Endodermal cell (in vitro differentiated cells): Measurements from ENCODE around the gene SNX12. TPM values are rescaled to one million over a fixed set of nuclear protein-coding genes. Genes with fewer than 3 reads are reported as not detected.

Experiments used
- DNase-seq: peaks from one replicate; pipeline ENCODE4 v3.0.0-alpha.2; 2017
- H3K27ac ChIP-seq: 2 replicates; pipeline ENCODE4 v1.5.1; 2013; ENCODE audit warnings: mild to moderate bottlenecking, low read depth, low read length, moderate library complexity
- H3K27me3 ChIP-seq: 2 replicates; pipeline ENCODE4 v1.6.1; 2013; ENCODE audit warnings: mild to moderate bottlenecking, low read length, moderate library complexity; ENCODE audit not compliant: insufficient read depth, control insufficient read depth, poor library complexity, severe bottlenecking
- H3K36me3 ChIP-seq: 2 replicates; pipeline ENCODE4 v1.7.0; 2013; ENCODE audit warnings: mild to moderate bottlenecking, low read length, moderate library complexity; ENCODE audit not compliant: control insufficient read depth, insufficient read depth
- H3K4me1 ChIP-seq: one replicate; pipeline ENCODE4 v1.7.0; 2013; ENCODE audit warnings: low read length; ENCODE audit not compliant: control insufficient read depth, insufficient read depth
- H3K4me3 ChIP-seq: 2 replicates; pipeline ENCODE4 v1.5.1; 2013; ENCODE audit warnings: mild to moderate bottlenecking, low read length, moderate library complexity
- H3K9ac ChIP-seq: 2 replicates; pipeline ENCODE4 v1.6.1; 2013; ENCODE audit warnings: mild to moderate bottlenecking, low read length, moderate library complexity; ENCODE audit not compliant: poor library complexity, severe bottlenecking; ENCODE audit errors: extremely low read depth
- H3K9me3 ChIP-seq: 2 replicates; pipeline ENCODE4 v1.6.1; 2013; ENCODE audit warnings: mild to moderate bottlenecking, low read length, moderate library complexity; ENCODE audit not compliant: control insufficient read depth
- H3K27ac Mint-ChIP-seq: 2 replicates; pipeline ENCODE4 v1.8.0; 2020; ENCODE audit warnings: mixed read lengths
- H3K27me3 Mint-ChIP-seq: 2 replicates; pipeline ENCODE4 v1.8.0; 2021; ENCODE audit warnings: mild to moderate bottlenecking, mixed read lengths; ENCODE audit not compliant: insufficient read depth
- H3K36me3 Mint-ChIP-seq: 2 replicates; pipeline ENCODE4 v1.8.0; 2020; ENCODE audit warnings: low read depth, mixed read lengths
- H3K4me1 Mint-ChIP-seq: 2 replicates; pipeline ENCODE4 v1.8.0; 2020; ENCODE audit warnings: mixed read lengths
- H3K4me3 Mint-ChIP-seq: 2 replicates; pipeline ENCODE4 v1.8.0; 2020; ENCODE audit warnings: mild to moderate bottlenecking, moderate library complexity, mixed read lengths
- H3K9me3 Mint-ChIP-seq: 2 replicates; pipeline ENCODE4 v1.8.0; 2020; ENCODE audit warnings: mild to moderate bottlenecking, mixed read lengths
- CTCF ChIP-seq: fragments of 200-600 bp; sonication (generic); conservative IDR thresholded peaks from 2 replicates; pipeline ENCODE4 v1.5.0; 2021; ENCODE audit warnings: antibody characterized with exemption, mild to moderate bottlenecking
- WGBS, 2 experiments: methylation state at CpG; one replicate each; pipeline versions ENCODE4 v1.1.5 to v1.1.7; 2013; ENCODE audit warnings: missing lambda C conversion rate in 2 of 2, mixed read lengths in 1 of 2; ENCODE audit not compliant: insufficient coverage in 1 of 2, insufficient read length in 1 of 2; 5-methylcytosine and 5-hydroxymethylcytosine counted together
- total RNA-seq, 2 donors: library from RNA; stranded (reverse); fragmentation: NEBNext Ultra II Directional in 1 of 2; extraction: Animal tissue kit (Norgen Biotek cat#: 25700) in 1 of 2; gene quantifications; 2 replicates in 1 of 2; 3 replicates in 1 of 2; pipeline ENCODE4 v1.2.1, GENCODE V29; 2021

Gene SNX12
- total RNA-seq, 2 donors from 2014 or later: 50.3 to 51.0 TPM

GRCh38 chrX:71067089-71067488 lies 1.0 kb downstream of the SNX12 start:
- H3K27ac Mint-ChIP-seq: peak overlapping the region; percentile 78
- no peak for DNase-seq
- TF ChIP-seq CTCF: no peak
- H3K27me3 ChIP-seq: no peaks in the 10 kb centered on the region
- no peak overlapping the region for H3K27ac ChIP-seq
- peaks cover 8% of the 10 kb centered on the region for H3K36me3 Mint-ChIP-seq
- H3K9ac ChIP-seq: peak overlapping the region; percentile 31
- no peaks in the 10 kb centered on the region for H3K27me3 Mint-ChIP-seq
- no peaks in the 10 kb centered on the region for H3K4me1 ChIP-seq
- peak overlapping the region; percentile 90 for H3K4me3 Mint-ChIP-seq
- WGBS, 2 experiments: 0 to 26% methylated on average over 1 to 2 of the region's 2 CpGs
- peak overlapping the region; percentile 87 for H3K4me3 ChIP-seq
- H3K9me3 Mint-ChIP-seq: peaks cover 35% of the 10 kb centered on the region
- no peaks in the 10 kb centered on the region for H3K4me1 Mint-ChIP-seq
- peaks cover 6% of the 10 kb centered on the region for H3K36me3 ChIP-seq
- H3K9me3 ChIP-seq: no peaks in the 10 kb centered on the region

- no peaks in the 10 kb centered on the region for H3K27me3 ChIP-seq
- H3K27ac ChIP-seq: no peak overlapping the region
- no peaks in the 10 kb centered on the region for H3K4me1 ChIP-seq
- no peak for TF ChIP-seq CTCF
- Mint-ChIP-seq H3K27me3 (no peaks in the 10 kb centered on the region), H3K9me3 (peaks cover 34% of the 10 kb centered on the region), H3K36me3 (peaks cover 21% of the 10 kb centered on the region), H3K4me3 (no peak overlapping the region), H3K27ac (no peak overlapping the region), H3K4me1 (no peaks in the 10 kb centered on the region)
- H3K9me3 ChIP-seq: no peaks in the 10 kb centered on the region
- H3K4me3 ChIP-seq: no peak overlapping the region
- DNase-seq: no peak
- H3K36me3 ChIP-seq: peaks cover 20% of the 10 kb centered on the region
- no peak overlapping the region for H3K9ac ChIP-seq
These were observed 8.0 kb downstream of the SNX12 start for GRCh38 chrX:71060127-71060526.

GRCh38 chrX:71057848-71058530 lies 10.1 kb downstream of the SNX12 start:
- H3K4me1 ChIP-seq: no peaks in the 10 kb centered on the region
- 96% methylated on average over 2 of the region's 3 CpGs; no CpG with 5 or more reads in 1 of the 2 experiments for WGBS, 2 experiments
- no peaks in the 10 kb centered on the region for H3K27me3 ChIP-seq
- H3K9me3 Mint-ChIP-seq: peaks cover 26% of the 10 kb centered on the region
- H3K4me3 ChIP-seq: no peak overlapping the region
- no peaks in the 10 kb centered on the region for H3K4me1 Mint-ChIP-seq
- no peaks in the 10 kb centered on the region for H3K9me3 ChIP-seq
- DNase-seq: no peak
- no peak overlapping the region for H3K9ac ChIP-seq
- TF ChIP-seq CTCF: no peak
- H3K36me3 ChIP-seq: peaks cover 19% of the 10 kb centered on the region
- H3K36me3 Mint-ChIP-seq: peaks cover 19% of the 10 kb centered on the region
- H3K27ac Mint-ChIP-seq: no peak overlapping the region
- no peaks in the 10 kb centered on the region for H3K27me3 Mint-ChIP-seq
- no peak overlapping the region for H3K27ac ChIP-seq
- H3K4me3 Mint-ChIP-seq: no peak overlapping the region
